ENCODE data around the gene TSNAXIP1.
"Not testable (repeated sequence)": the region's sequence is repeated elsewhere in the genome, so short reads cannot be mapped to it uniquely, and the experiment has no call there.

Gene TSNAXIP1

DNA sequence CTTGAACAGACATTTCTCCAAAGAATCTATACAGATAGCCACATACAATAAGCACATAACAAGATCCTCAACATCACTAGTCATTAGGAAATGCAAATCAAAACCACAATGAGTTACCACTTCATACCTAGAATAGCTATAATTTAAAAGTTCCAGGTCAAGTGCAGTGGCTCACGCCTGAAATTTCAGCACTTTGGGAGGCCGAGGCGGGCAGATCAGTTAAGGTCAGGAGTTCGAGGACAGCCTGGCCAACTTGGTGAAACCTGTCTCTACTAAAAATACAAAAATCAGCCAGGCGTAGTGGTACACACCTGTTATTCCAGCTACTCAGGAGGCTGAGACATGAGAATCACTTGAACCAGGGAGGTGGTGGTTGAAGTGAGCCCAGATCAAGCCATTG, 20.2 kb upstream of the TSNAXIP1 start:
- DNase-seq: no peak

- DNase-seq: no peak
These were observed 16.6 kb upstream of the TSNAXIP1 start for GRCh38 chr16:67790071-67790470.

GRCh38 chr16:67796099-67796718, 10.5 kb upstream of the TSNAXIP1 start:
- DNase-seq: no peak

GRCh38 chr16:67800338-67800926, 6.3 kb upstream of the TSNAXIP1 start:
- DNase-seq: no peak

- no peak for DNase-seq
These were observed 5.4 kb upstream of the TSNAXIP1 start for GRCh38 chr16:67801241-67801640.

GRCh38 chr16:67801883-67802282, 4.8 kb upstream of the TSNAXIP1 start:
- peak; percentile 53 for DNase-seq

DNA sequence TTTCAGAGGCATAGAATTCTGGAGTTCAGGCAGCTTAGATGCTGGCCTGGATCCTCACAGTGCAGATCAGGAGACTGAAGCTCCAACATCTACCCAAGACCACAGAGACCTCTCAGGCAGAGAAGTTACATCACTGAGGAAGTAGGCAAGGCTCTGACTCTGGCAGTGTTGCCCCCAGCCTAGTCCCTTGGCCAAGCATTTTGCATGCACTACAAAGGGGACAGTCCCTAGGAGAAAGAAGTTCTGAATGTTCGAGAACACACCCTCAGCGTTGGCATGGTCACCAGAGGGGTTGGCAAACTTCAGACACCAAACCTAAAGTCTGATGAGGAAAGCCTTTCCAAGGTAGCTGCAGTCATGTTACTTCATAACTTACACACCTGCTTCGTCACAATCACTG, 2.8 kb upstream of the TSNAXIP1 start:
- DNase-seq: no peak

DNA sequence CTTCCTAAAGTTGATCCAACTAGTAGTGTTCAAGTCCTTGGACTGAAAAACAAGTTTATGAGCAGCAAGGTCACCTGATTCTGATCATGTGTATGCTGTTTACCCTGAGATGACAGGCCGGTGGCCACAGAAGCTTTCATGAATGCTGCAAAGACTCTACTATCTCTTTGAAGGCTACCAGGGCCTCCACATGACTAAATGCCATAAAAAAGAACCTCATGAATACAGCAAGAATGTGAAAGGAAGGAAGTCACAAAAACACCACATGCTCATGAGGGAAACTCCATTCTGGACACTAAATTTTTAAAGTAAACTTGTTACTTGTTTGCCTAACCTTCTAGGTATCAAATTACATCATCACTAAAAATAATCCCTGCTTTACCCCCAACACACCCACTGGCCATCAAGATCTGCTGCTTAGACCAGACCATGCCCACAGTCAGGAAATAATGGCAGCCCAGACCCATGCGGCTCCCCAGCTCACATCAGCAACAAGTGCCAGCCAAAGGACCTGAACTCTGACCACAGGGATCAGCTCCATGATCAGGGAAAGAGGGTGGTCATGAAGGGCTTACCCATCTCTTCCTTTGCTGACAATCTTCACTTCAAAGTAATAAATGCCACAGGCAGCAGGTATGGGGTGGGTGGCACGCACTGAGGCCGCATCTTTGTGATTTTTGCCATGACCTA, 1.7 kb upstream of the TSNAXIP1 start:
- no peak for DNase-seq

- DNase-seq: no peak
These were observed 816 bp upstream of the TSNAXIP1 start for GRCh38 chr16:67805718-67806427.

GRCh38 chr16:67807148-67807682, 526 bp downstream of the TSNAXIP1 start:
- no peak for DNase-seq

GRCh38 chr16:67811899-67812298, 5.2 kb downstream of the TSNAXIP1 start:
- DNase-seq: no peak

GRCh38 chr16:67814567-67814966, 7.9 kb downstream of the TSNAXIP1 start:
- DNase-seq: no peak

- DNase-seq: no peak
These were observed 14.0 kb downstream of the TSNAXIP1 start for GRCh38 chr16:67820608-67821259.

DNA sequence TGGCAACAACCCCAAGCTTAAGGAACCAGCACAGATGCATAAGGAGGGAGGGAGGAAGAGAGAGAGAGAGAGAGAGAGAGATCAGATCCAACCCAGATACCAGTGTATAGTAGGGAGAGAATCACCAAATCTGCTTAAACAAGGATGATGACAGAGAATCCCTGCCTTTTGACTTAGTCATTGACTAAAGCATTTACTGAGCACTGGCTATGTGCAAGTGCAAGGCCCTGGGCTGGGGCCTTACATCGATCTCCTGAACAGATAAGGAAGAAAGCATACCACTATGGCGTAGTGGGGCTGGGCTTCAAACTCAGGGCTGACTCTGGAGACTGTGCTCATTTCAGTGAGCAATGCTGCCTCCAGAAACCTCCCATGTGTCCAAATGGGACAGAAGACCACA, 15.8 kb downstream of the TSNAXIP1 start:
- DNase-seq: no peak

GRCh38 chr16:67825119-67825518, 18.4 kb downstream of the TSNAXIP1 start:
- no peak for DNase-seq

DNA sequence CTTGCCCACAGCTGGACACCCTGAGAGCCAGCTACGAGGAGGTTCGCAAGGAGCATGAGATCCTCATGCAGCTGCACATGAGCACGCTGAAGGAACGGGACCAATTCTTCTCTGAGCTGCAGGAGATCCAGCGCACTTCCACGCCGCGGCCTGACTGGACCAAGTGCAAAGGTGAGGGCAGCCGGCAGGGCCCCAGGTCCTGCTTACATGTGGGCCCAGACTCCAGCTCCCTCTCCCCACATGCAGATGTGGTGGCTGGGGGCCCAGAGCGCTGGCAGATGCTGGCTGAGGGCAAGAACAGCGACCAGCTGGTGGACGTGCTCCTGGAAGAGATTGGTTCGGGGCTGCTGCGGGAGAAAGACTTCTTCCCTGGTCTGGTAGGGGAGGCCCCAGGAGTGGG, 19.2 kb downstream of the TSNAXIP1 start:
- no peak for DNase-seq

DNA sequence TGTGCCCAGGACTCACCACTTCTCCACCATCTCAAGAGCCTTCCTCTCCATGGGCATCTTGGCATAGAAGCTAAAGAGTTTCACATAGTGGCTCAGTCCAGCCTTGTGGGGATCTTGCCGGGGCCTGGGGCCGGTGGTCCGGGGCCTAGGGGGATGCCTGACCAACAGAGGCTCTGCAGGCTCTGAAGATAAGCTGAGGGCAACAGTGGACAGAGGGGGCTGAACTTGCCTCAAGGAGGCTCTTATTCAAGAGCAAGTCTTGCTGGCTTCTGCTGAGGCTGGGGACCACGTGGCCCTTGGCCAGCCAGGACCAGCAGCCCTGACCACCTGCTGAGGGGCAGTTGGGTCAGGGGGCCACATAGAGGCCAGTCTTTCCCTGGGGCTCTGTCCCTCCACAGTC, 22.0 kb downstream of the TSNAXIP1 start:
- no peak for DNase-seq

- no peak for DNase-seq
These were observed 26.3 kb downstream of the TSNAXIP1 start for GRCh38 chr16:67833030-67833414.

DNA sequence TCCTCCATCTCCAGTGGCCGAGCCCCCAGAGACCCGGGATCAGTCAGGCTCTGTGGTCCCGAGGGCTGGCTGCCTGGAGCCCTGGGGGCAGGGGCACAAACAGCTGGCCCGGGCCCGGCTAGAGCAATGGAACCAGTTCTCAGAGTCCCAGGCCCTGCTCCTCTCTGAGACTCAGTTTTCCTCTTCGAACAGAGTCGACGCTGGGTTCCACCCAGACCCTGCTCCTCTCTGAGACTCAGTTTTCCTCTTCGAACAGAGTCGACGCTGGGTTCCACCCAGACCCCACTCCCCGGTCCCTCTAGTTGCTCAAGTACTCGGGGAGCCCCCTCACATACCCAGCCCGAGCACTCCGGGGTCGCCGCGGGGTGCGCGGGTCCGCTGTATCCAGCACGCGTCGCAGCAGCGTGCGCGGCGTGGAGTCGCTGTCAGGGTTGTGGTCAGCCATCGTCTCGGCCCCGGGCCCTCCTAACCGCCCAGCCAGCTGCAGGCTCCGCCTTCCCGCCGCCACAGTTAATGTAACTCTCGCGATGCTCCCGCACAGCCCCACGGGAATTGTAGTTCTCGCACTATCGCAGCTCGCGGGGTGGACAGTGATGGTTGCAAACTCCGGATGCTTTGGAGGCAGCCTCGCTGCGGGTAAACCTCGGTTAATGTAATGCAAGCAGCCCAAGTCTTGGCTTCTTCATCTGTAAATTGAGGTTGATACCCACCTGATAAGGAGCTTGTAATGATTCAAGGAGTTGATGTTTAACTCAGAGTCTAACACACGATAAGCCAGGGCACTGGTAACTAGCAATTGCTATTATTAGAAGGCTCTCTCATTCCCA, 26.9 kb downstream of the TSNAXIP1 start:
- peak; percentile 95 for DNase-seq

DNA sequence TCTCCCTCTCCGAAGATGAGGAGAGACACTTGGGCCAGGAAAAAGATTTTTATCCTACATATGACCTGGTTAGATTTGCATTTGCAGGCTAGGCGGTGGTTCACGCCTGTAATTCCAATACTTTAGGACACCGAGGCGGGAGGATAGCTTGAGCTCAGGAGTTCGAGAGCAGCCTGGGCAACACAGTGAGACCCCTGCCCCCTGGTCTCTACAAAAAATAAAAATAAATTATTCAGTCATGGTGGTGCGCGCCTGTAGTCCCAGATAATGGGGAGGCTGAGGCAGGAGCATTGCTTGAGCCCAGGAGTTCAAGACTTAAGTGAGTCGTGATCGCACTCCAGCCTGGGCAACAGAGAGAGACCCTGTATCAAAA, 27.5 kb downstream of the TSNAXIP1 start:
- DNase-seq: no peak

DNA sequence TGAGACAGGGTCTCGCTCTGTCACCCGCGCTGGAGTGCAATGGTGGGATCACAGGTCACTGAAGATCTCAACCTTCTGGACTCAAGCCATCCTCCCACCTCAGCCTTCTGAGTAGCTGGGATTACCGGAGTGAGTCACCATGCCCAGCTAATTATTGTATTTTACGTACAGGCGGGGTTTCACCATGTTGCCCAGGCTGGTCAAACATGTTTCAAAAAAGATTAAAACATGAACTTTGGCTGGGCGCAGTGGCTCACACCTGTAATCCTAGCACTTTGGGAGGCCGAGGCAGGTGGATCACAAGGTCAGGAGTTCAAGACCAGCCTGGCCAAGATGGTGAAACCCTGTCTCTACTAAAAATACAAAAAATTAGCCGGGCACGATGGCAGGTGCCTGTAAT, 30.5 kb downstream of the TSNAXIP1 start:
- DNase-seq: not testable (repeated sequence)

- DNase-seq: no peak
These were observed 31.1 kb downstream of the TSNAXIP1 start for GRCh38 chr16:67837811-67838210.

Data from CD4-positive, alpha-beta T cell treated with Interleukin-17A for 1 hour (primary cell).